B cell (primary cell): Measurements from ENCODE around the gene OR7D2. TPM values are rescaled to one million over a fixed set of nuclear protein-coding genes. Genes with fewer than 3 reads are reported as not detected.

Experiments used
- ATAC-seq: fragments of 200-7000 bp; cut with Tn5 transposase; one replicate; pipeline ENCODE4 v1.10.0; 2021; ENCODE audit warnings: low read depth, mild to moderate bottlenecking, moderate number of reproducible peaks, moderate library complexity
- CTCF ChIA-PET: fragments of 350-600 bp; sonication (Branson Sonifier 250); formaldehyde crosslinking; loops from one replicate; lab custom pipeline; 2021; ENCODE audit warnings: antibody characterized with exemption, inconsistent platforms; lab: Charles Lee
- POLR2A ChIA-PET: fragments of 350-600 bp; sonication (Branson Sonifier 250); formaldehyde crosslinking; loops from one replicate; lab custom pipeline; 2021; ENCODE audit warnings: antibody characterized with exemption; lab: Charles Lee
- DNase-seq: peaks from one replicate; pipeline ENCODE4 v3.0.0; 2013
- H2AFZ ChIP-seq: 2 replicates; pipeline ENCODE4 v1.6.1; 2012; ENCODE audit warnings: mild to moderate bottlenecking, low read depth, low read length; ENCODE audit not compliant: insufficient read depth, poor library complexity, severe bottlenecking
- H3K27ac ChIP-seq, 2 donors: 1 replicate in 1 of 2; 2 replicates in 1 of 2; pipeline ENCODE4 v1.5.1; 2012 to 2013; ENCODE audit warnings: low read length in 2 of 2, mild to moderate bottlenecking in 2 of 2, moderate library complexity in 1 of 2
- H3K27me3 ChIP-seq, 4 experiments: fragments of 200-600 bp in 1 of 4; sonication (generic) in 1 of 4; replicated peaks in 1 of 4; 1 replicate in 2 of 4; 2 replicates in 2 of 4; pipeline versions ENCODE4 v1.6.1 to v1.7.0; 2013 to 2016; ENCODE audit warnings: low read length in 3 of 4, mild to moderate bottlenecking in 2 of 4, mixed read lengths in 1 of 4, moderate library complexity in 1 of 4; ENCODE audit not compliant: insufficient read depth in 4 of 4, control insufficient read depth in 3 of 4; ENCODE audit errors: control extremely low read depth in 1 of 4
- H3K36me3 ChIP-seq, 2 experiments: replicated peaks in 1 of 2; 1 replicate in 1 of 2; 2 replicates in 1 of 2; pipeline versions ENCODE4 v1.6.1 to v1.7.1; 2013; ENCODE audit warnings: low read length in 1 of 2; ENCODE audit not compliant: insufficient read depth in 2 of 2, control insufficient read depth in 1 of 2; ENCODE audit errors: control extremely low read depth in 1 of 2, extremely low read depth in 1 of 2
- H3K4me1 ChIP-seq, 2 donors: fragments of 200-600 bp in 1 of 2; sonication (generic) in 1 of 2; 1 replicate in 1 of 2; 2 replicates in 1 of 2; pipeline versions ENCODE4 v1.5.1 to v1.6.1; 2013 to 2017; ENCODE audit warnings: low read length in 2 of 2; ENCODE audit not compliant: control insufficient read depth in 2 of 2, insufficient read depth in 2 of 2
- H3K4me2 ChIP-seq: replicated peaks from 2 replicates; pipeline ENCODE3; 2012; ENCODE audit warnings: mild to moderate bottlenecking, low read depth, low read length; ENCODE audit not compliant: poor library complexity, severe bottlenecking
- H3K4me3 ChIP-seq, 5 experiments: fragments of 200-600 bp in 1 of 5; sonication (generic) in 1 of 5; 1 replicate in 3 of 5; 2 replicates in 2 of 5; pipeline versions ENCODE4 v1.5.1 to v1.7.0; 2011 to 2016; ENCODE audit warnings: low read length in 4 of 5, mild to moderate bottlenecking in 4 of 5, low read depth in 2 of 5, control low read depth in 1 of 5, moderate library complexity in 1 of 5; ENCODE audit not compliant: insufficient read depth in 1 of 5; ENCODE audit errors: control extremely low read depth in 1 of 5, extremely low read depth in 1 of 5
- H3K79me2 ChIP-seq: fragments of 200-600 bp; sonication (generic); one replicate; pipeline ENCODE4 v1.6.0; 2016; ENCODE audit warnings: low read length; ENCODE audit not compliant: control insufficient read depth, insufficient read depth
- H3K9ac ChIP-seq: fragments of 200-600 bp; sonication (generic); 2 replicates; pipeline ENCODE4 v1.6.1; 2017; ENCODE audit warnings: mild to moderate bottlenecking, low read length, moderate library complexity
- H3K9me3 ChIP-seq, 3 donors: one replicate each; pipeline versions ENCODE4 v1.6.1 to v1.7.1; 2013; ENCODE audit warnings: low read length in 2 of 3; ENCODE audit not compliant: control insufficient read depth in 2 of 3, insufficient read depth in 1 of 3; ENCODE audit errors: control extremely low read depth in 1 of 3
- H4K20me1 ChIP-seq: 2 replicates; pipeline ENCODE4 v1.6.0; 2012; ENCODE audit warnings: mild to moderate bottlenecking, low read length; ENCODE audit not compliant: insufficient read depth, control insufficient read depth, poor library complexity, severe bottlenecking
- H3K27ac Mint-ChIP-seq: one replicate; pipeline ENCODE4 v1.8.0; 2021; ENCODE audit warnings: mixed read lengths
- H3K27me3 Mint-ChIP-seq: one replicate; pipeline ENCODE4 v1.8.0; 2021; ENCODE audit warnings: mixed read lengths
- H3K4me1 Mint-ChIP-seq: one replicate; pipeline ENCODE4 v1.8.0; 2021; ENCODE audit warnings: mixed read lengths
- H3K4me3 Mint-ChIP-seq: one replicate; pipeline ENCODE4 v1.8.0; 2021; ENCODE audit warnings: mixed read lengths
- H3K9me3 Mint-ChIP-seq: one replicate; pipeline ENCODE4 v1.8.0; 2022; ENCODE audit warnings: mixed read lengths; ENCODE audit not compliant: insufficient read depth
- EZH2 ChIP-seq: IDR thresholded peaks from 2 replicates; pipeline ENCODE4 v1.6.1; 2012; ENCODE audit warnings: borderline replicate concordance, low read depth, mild to moderate bottlenecking, moderate library complexity, low read length; ENCODE audit not compliant: insufficient read depth, poor library complexity, severe bottlenecking
- WGBS: methylation state at CpG from one replicate; pipeline ENCODE4 v1.1.5; 2013; ENCODE audit warnings: missing lambda C conversion rate; ENCODE audit not compliant: insufficient coverage; 5-methylcytosine and 5-hydroxymethylcytosine counted together
- intact Hi-C: fragments of 100-400 bp; cut with micrococcal nuclease; formaldehyde crosslinking; loops from one replicate; pipeline ENCODE4 v1.10.0; 2022
- polyA plus RNA-seq: library from polyadenylated mRNA; depleted of rRNA; stranded (reverse); fragments of >200 nt; gene quantifications from 2 replicates; pipeline ENCODE4 v1.2.3, GENCODE V29; 2012
- total RNA-seq, 2 donors: library from RNA; stranded (reverse); fragments of 120-200 nt in 1 of 2; gene quantifications; 1 replicate in 1 of 2; 2 replicates in 1 of 2; pipeline versions ENCODE4 v1.2.3 to v1.2.4, GENCODE V29; 2013 to 2022
- TF ChIP-seq, protein P1 (sequence below): fragments of 200-600 bp; IDR thresholded peaks from one replicate; pipeline ENCODE4 v1.8.0; 2022; ENCODE audit warnings: antibody characterized with exemption, mild to moderate bottlenecking

Gene OR7D2
- total and polyA plus RNA-seq, 2 donors (not counting 1 experiment from before 2014, with no cell fraction given): 0.07 TPM; not detected in 1

DNA sequence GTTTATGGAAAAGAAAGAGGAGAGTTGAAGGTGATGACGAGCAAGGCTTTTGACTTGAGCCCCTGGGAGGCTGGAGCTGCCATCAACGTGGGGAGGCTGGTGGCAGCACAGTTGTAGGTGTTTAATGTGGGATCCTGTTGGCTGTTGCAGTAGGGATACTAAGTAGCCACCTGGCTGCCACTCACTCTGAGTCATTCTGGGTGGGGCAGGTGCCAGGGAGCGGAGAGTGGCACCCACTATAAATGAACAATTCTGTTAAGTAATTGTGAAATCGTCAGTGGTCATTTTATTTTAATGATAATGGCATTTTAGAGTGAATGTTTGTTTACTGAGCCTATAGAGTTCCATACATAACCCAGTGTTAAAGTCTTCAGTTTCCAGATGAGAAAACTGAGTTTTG is 28.8 kb upstream of the OR7D2 start:
- TF ChIP-seq, protein P1, sequence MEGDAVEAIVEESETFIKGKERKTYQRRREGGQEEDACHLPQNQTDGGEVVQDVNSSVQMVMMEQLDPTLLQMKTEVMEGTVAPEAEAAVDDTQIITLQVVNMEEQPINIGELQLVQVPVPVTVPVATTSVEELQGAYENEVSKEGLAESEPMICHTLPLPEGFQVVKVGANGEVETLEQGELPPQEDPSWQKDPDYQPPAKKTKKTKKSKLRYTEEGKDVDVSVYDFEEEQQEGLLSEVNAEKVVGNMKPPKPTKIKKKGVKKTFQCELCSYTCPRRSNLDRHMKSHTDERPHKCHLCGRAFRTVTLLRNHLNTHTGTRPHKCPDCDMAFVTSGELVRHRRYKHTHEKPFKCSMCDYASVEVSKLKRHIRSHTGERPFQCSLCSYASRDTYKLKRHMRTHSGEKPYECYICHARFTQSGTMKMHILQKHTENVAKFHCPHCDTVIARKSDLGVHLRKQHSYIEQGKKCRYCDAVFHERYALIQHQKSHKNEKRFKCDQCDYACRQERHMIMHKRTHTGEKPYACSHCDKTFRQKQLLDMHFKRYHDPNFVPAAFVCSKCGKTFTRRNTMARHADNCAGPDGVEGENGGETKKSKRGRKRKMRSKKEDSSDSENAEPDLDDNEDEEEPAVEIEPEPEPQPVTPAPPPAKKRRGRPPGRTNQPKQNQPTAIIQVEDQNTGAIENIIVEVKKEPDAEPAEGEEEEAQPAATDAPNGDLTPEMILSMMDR: no peak
- TF ChIP-seq EZH2: no peak
- POLR2A ChIA-PET: no interaction called here
- Histone ChIP-seq H4K20me1 (peaks cover 73% of the 10 kb centered on the region), H3K27me3 (no peaks in the 10 kb centered on the region), H3K4me2 (no peak overlapping the region), H2AFZ (no peak overlapping the region), H3K79me2 (peaks cover 99% of the 10 kb centered on the region), H3K4me3 (no peak overlapping the region), H3K9me3 (peaks cover 2 to 32% (median 19%) of the 10 kb centered on the region in 3 donors), H3K36me3 (peaks cover 0 to 45% of the 10 kb centered on the region in 2 experiments), H3K4me1 (peaks cover 3 to 6% of the 10 kb centered on the region in 2 donors), H3K9ac (no peak overlapping the region), H3K27ac (no peak overlapping the region)
- H3K9me3 Mint-ChIP-seq: peaks cover 6% of the 10 kb centered on the region
- H3K4me1 Mint-ChIP-seq: peaks cover 52% of the 10 kb centered on the region
- intact Hi-C loops: no loop called here
- CTCF ChIA-PET: no interaction called here
- H3K4me3 Mint-ChIP-seq: no peak overlapping the region
- ATAC-seq (no peak), DNase-seq (no peak)
- no peaks in the 10 kb centered on the region for H3K27me3 Mint-ChIP-seq
- no peak overlapping the region for H3K27ac Mint-ChIP-seq
- WGBS: 100% methylated on average over 2 of the region's 4 CpGs

GRCh38 chr19:9150650-9151049 is 28.1 kb upstream of the OR7D2 start:
- H3K27ac ChIP-seq: no peak overlapping the region
- Mint-ChIP-seq H3K4me1 (peaks cover 58% of the 10 kb centered on the region), H3K27ac (no peak overlapping the region), H3K27me3 (no peaks in the 10 kb centered on the region), H3K9me3 (peaks cover 6% of the 10 kb centered on the region), H3K4me3 (no peak overlapping the region)
- H3K79me2 ChIP-seq: peaks cover 99% of the 10 kb centered on the region
- peaks cover 0 to 39% of the 10 kb centered on the region in 2 experiments for H3K36me3 ChIP-seq
- H2AFZ ChIP-seq: no peak overlapping the region
- H3K4me1 ChIP-seq: peaks cover 9 to 12% of the 10 kb centered on the region in 2 donors
- H3K9ac ChIP-seq: no peak overlapping the region
- 100% methylated on average over 1 of the region's 5 CpGs for WGBS
- H3K27me3 ChIP-seq: no peaks in the 10 kb centered on the region
- no peak overlapping the region for H3K4me3 ChIP-seq
- no peak overlapping the region for H3K4me2 ChIP-seq
- POLR2A ChIA-PET: no interaction called here
- CTCF ChIA-PET: no interaction called here
- TF ChIP-seq, protein P1: no peak
- no peak for TF ChIP-seq EZH2
- no peak for ATAC-seq
- intact Hi-C loops: no loop called here
- no peak for DNase-seq
- peaks cover 2 to 28% (median 13%) of the 10 kb centered on the region in 3 donors for H3K9me3 ChIP-seq
- peaks cover 67% of the 10 kb centered on the region for H4K20me1 ChIP-seq
